IMR-90 (cell line): ENCODE results near the gene XYLB. TPM values are rescaled to one million over a fixed set of nuclear protein-coding genes. Genes with fewer than 3 reads are reported as not detected.

ENCODE experiments used
- ATAC-seq: fragments of 200-7000 bp; cut with Tn5 transposase; 2 replicates; pipeline ENCODE4 v1.9.1; 2020; ENCODE audit warnings: low read depth, mild to moderate bottlenecking, moderate library complexity
- BruUV-seq: library from RNA; stranded (reverse); fragments of 400-500 nt; replicated peaks from 2 replicates; lab custom pipeline; 2021; lab: Mats Ljungman, UMichigan
- CTCF ChIA-PET: fragments of 300-600 bp; formaldehyde crosslinking; extraction: SDS; loops from one replicate; lab custom pipeline; 2021; ENCODE audit warnings: antibody characterized with exemption; lab: Yijun Ruan, JAX
- POLR2A ChIA-PET: fragments of 300-600 bp; sonication (Branson Sonifier 250); formaldehyde crosslinking; loops from one replicate; lab custom pipeline; 2022; ENCODE audit warnings: antibody characterized with exemption; ENCODE audit not compliant: unreplicated experiment; lab: Charles Lee
- DNase-seq: peaks from one replicate; pipeline ENCODE4 v3.0.0; 2013
- H2AFZ ChIP-seq: replicated peaks from 2 replicates; pipeline ENCODE3; 2013; ENCODE audit warnings: low read length, mild to moderate bottlenecking; ENCODE audit not compliant: poor library complexity
- H2AK5ac ChIP-seq: 2 replicates; pipeline ENCODE4 v1.6.1; 2013; ENCODE audit warnings: low read depth, low read length, inconsistent platforms
- H2AK9ac ChIP-seq: replicated peaks from 2 replicates; pipeline ENCODE3; 2013; ENCODE audit warnings: mild to moderate bottlenecking, low read depth, low read length, moderate library complexity; ENCODE audit not compliant: poor library complexity
- H2BK120ac ChIP-seq: 2 replicates; pipeline ENCODE4 v1.6.1; 2013; ENCODE audit warnings: low read depth, low read length, inconsistent platforms
- H2BK15ac ChIP-seq: 3 replicates; pipeline ENCODE4 v1.6.1; 2013; ENCODE audit warnings: low read depth, low read length, inconsistent platforms
- H2BK20ac ChIP-seq: 2 replicates; pipeline ENCODE4 v1.6.1; 2013; ENCODE audit warnings: low read depth, mild to moderate bottlenecking, inconsistent platforms, low read length, moderate library complexity
- H2BK5ac ChIP-seq: 2 replicates; pipeline ENCODE4 v1.6.1; 2013; ENCODE audit warnings: mild to moderate bottlenecking, low read depth, low read length, inconsistent platforms; ENCODE audit not compliant: poor library complexity, severe bottlenecking
- H3K14ac ChIP-seq: replicated peaks from 2 replicates; pipeline ENCODE4 v1.6.1; 2013; ENCODE audit warnings: low read depth, low read length, inconsistent platforms
- H3K18ac ChIP-seq: 2 replicates; pipeline ENCODE4 v1.6.1; 2013; ENCODE audit warnings: low read depth, low read length, control low read depth
- H3K23ac ChIP-seq: 2 replicates; pipeline ENCODE4 v1.6.1; 2013; ENCODE audit warnings: low read depth, low read length, inconsistent platforms
- H3K27ac ChIP-seq: 2 replicates; pipeline ENCODE4 v1.5.1; 2013; ENCODE audit warnings: mild to moderate bottlenecking, control low read depth, low read length; ENCODE audit not compliant: insufficient read depth
- H3K27me3 ChIP-seq: 2 replicates; pipeline ENCODE4 v1.6.1; 2013; ENCODE audit warnings: low read length; ENCODE audit not compliant: control insufficient read depth, insufficient read depth
- H3K36me3 ChIP-seq: 2 replicates; pipeline ENCODE4 v1.6.1; 2013; ENCODE audit warnings: low read length, mixed read lengths; ENCODE audit not compliant: control insufficient read depth, insufficient read depth
- H3K4ac ChIP-seq: 2 replicates; pipeline ENCODE4 v1.6.1; 2013; ENCODE audit warnings: low read depth, low read length, inconsistent platforms
- H3K4me1 ChIP-seq: 2 replicates; pipeline ENCODE4 v1.6.1; 2013; ENCODE audit warnings: low read length, mixed read lengths; ENCODE audit not compliant: control insufficient read depth, insufficient read depth
- H3K4me2 ChIP-seq: 2 replicates; pipeline ENCODE4 v1.6.1; 2013; ENCODE audit warnings: low read depth, mild to moderate bottlenecking, control low read depth, low read length, moderate library complexity
- H3K4me3 ChIP-seq: 2 replicates; pipeline ENCODE4 v1.5.1; 2013; ENCODE audit warnings: low read depth, mild to moderate bottlenecking, control low read depth, low read length, moderate library complexity; ENCODE audit not compliant: insufficient read depth
- H3K56ac ChIP-seq: 2 replicates; pipeline ENCODE4 v1.6.1; 2013; ENCODE audit warnings: low read length, inconsistent platforms; ENCODE audit not compliant: insufficient read depth; ENCODE audit errors: extremely low read depth
- H3K79me1 ChIP-seq, 2 experiments: 2 replicates each; pipeline ENCODE4 v1.6.1; 2013; ENCODE audit warnings: low read length in 2 of 2, inconsistent platforms in 1 of 2, low read depth in 1 of 2
- H3K9ac ChIP-seq: 2 replicates; pipeline ENCODE4 v1.6.1; 2013; ENCODE audit warnings: low read depth, low read length, control low read depth
- H3K9me1 ChIP-seq: 2 replicates; pipeline ENCODE4 v1.6.1; 2013; ENCODE audit warnings: low read length, inconsistent platforms; ENCODE audit not compliant: insufficient read depth
- H3K9me3 ChIP-seq: 2 replicates; pipeline ENCODE4 v1.6.1; 2013; ENCODE audit warnings: low read length; ENCODE audit not compliant: control insufficient read depth, insufficient read depth
- H4K20me1 ChIP-seq: 2 replicates; pipeline ENCODE4 v1.6.1; 2013; ENCODE audit warnings: low read length, inconsistent platforms; ENCODE audit not compliant: insufficient read depth
- H4K5ac ChIP-seq: 2 replicates; pipeline ENCODE4 v1.6.1; 2013; ENCODE audit warnings: mild to moderate bottlenecking, low read depth, low read length, control low read depth
- H4K8ac ChIP-seq, 2 experiments: 2 replicates each; pipeline ENCODE4 v1.6.1; 2013; ENCODE audit warnings: low read depth in 2 of 2, low read length in 2 of 2, control low read depth in 1 of 2, inconsistent platforms in 1 of 2
- H4K91ac ChIP-seq: 2 replicates; pipeline ENCODE4 v1.6.1; 2013; ENCODE audit warnings: low read depth, low read length, inconsistent platforms; ENCODE audit not compliant: insufficient read depth
- BHLHE40 ChIP-seq: fragments of 150-350 bp; IDR thresholded peaks from 2 replicates; pipeline ENCODE4 v1.6.1; 2016; ENCODE audit warnings: mild to moderate bottlenecking, low read depth, low read length
- CEBPB ChIP-seq: IDR thresholded peaks from 2 replicates; pipeline ENCODE4 v1.6.1; 2012; ENCODE audit warnings: low read depth, low read length, improper control_type of control experiment
- CHD1 ChIP-seq: IDR thresholded peaks from 2 replicates; pipeline ENCODE4 v1.6.1; 2012; ENCODE audit warnings: low read depth, low read length, improper control_type of control experiment
- CTCF ChIP-seq: conservative IDR thresholded peaks from 2 replicates; pipeline ENCODE4 v1.5.1; 2012; ENCODE audit warnings: mild to moderate bottlenecking, low read depth, low read length, improper control_type of control experiment
- ELK1 ChIP-seq: fragments of 150-350 bp; IDR thresholded peaks from 2 replicates; pipeline ENCODE4 v1.6.1; 2016; ENCODE audit warnings: low read depth, mild to moderate bottlenecking, low read length, moderate library complexity, borderline replicate concordance
- FOS ChIP-seq: fragments of 150-350 bp; IDR thresholded peaks from 2 replicates; pipeline ENCODE4 v1.6.1; 2016; ENCODE audit warnings: low read depth, low read length
- MAFK ChIP-seq: IDR thresholded peaks from 2 replicates; pipeline ENCODE4 v1.6.1; 2012; ENCODE audit warnings: low read depth, low read length, improper control_type of control experiment
- MAZ ChIP-seq: IDR thresholded peaks from 2 replicates; pipeline ENCODE4 v1.6.1; 2012; ENCODE audit warnings: low read depth, mild to moderate bottlenecking, low read length, improper control_type of control experiment, moderate library complexity, borderline replicate concordance
- MXI1 ChIP-seq: IDR thresholded peaks from 2 replicates; pipeline ENCODE4 v1.6.1; 2012; ENCODE audit warnings: low read depth, mild to moderate bottlenecking, low read length, moderate library complexity, borderline replicate concordance
- NFE2L2 ChIP-seq: fragments of 150-350 bp; IDR thresholded peaks from 2 replicates; pipeline ENCODE4 v1.6.1; 2016; ENCODE audit warnings: low read depth, mild to moderate bottlenecking, low read length
- POLR2A ChIP-seq: IDR thresholded peaks from 2 replicates; pipeline ENCODE4 v1.6.1; 2012; ENCODE audit warnings: mild to moderate bottlenecking, low read depth, low read length
- RAD21 ChIP-seq: IDR thresholded peaks from 2 replicates; pipeline ENCODE4 v1.6.1; 2012; ENCODE audit warnings: low read length, improper control_type of control experiment
- RCOR1 ChIP-seq: IDR thresholded peaks from 2 replicates; pipeline ENCODE4 v1.6.1; 2012; ENCODE audit warnings: mild to moderate bottlenecking, low read length, improper control_type of control experiment; ENCODE audit not compliant: insufficient replicate concordance
- RFX5 ChIP-seq: IDR thresholded peaks from 2 replicates; pipeline ENCODE4 v1.8.0; 2012; ENCODE audit warnings: low read depth, mild to moderate bottlenecking, low read length, moderate library complexity
- USF2 ChIP-seq: fragments of 150-350 bp; IDR thresholded peaks from 2 replicates; pipeline ENCODE4 v1.6.1; 2017; ENCODE audit warnings: mild to moderate bottlenecking, antibody characterized with exemption, low read length, low read depth
- WGBS, 2 experiments: methylation state at CpG; one replicate each; pipeline versions ENCODE4 v1.1.5 to v1.1.7; 2013; ENCODE audit warnings: missing lambda C conversion rate in 2 of 2; ENCODE audit not compliant: insufficient read length in 1 of 2; ENCODE audit errors: extremely low coverage in 2 of 2; 5-methylcytosine and 5-hydroxymethylcytosine counted together
- dilution Hi-C: fragments of 300-500 bp; cut with HindIII; formaldehyde crosslinking; loops from one replicate; pipeline ENCODE4 v1.14.3; 2018; ENCODE audit warnings: low sequenced_read_pairs; ENCODE audit not compliant: unreplicated experiment
- in situ Hi-C: fragments of 300-500 bp; cut with MboI; formaldehyde crosslinking; loops from 3 replicates; pipeline ENCODE4 v1.14.3; 2019; ENCODE audit warnings: low sequenced_read_pairs, inconsistent platforms, mixed read lengths
- intact Hi-C: fragments of 100-400 bp; cut with micrococcal nuclease; formaldehyde crosslinking; loops from 2 replicates; pipeline ENCODE4 v1.10.0; 2022
- polyA plus RNA-seq, 3 experiments: library from polyadenylated mRNA; depleted of rRNA; stranded (reverse); fragments of >200 nt; gene quantifications; 2 replicates each; pipeline ENCODE4 v1.2.3, GENCODE V29; 2012; ENCODE audit warnings: low replicate concordance in 1 of 3
- total RNA-seq: library from RNA; depleted of rRNA; stranded (reverse); fragments of >200 nt; gene quantifications from 2 replicates; pipeline ENCODE4 v1.2.3, GENCODE V29; 2012

XYLB gene
- total and polyA plus RNA-seq, 2 of the 4 experiments (the other 2 are of a cell fraction), result 3.0 to 3.4 TPM

GRCh38 chr3:38331257-38332022, 15.1 kb upstream of the XYLB start:
- Histone ChIP-seq H3K27ac (no peak overlapping the region), H3K4me3 (no peak overlapping the region), H2BK5ac (no peak overlapping the region), H2AFZ (no peak overlapping the region), H4K20me1 (no peaks in the 10 kb centered on the region), H3K56ac (no peak overlapping the region), H4K91ac (no peak overlapping the region), H3K36me3 (no peaks in the 10 kb centered on the region), H3K18ac (no peak overlapping the region), H3K4ac (no peak overlapping the region), H2BK20ac (no peak overlapping the region), H3K79me1 (no peaks in the 10 kb centered on the region), H2BK120ac (no peak overlapping the region), H4K8ac (no peak overlapping the region), H4K5ac (no peak overlapping the region), H2AK5ac (no peak overlapping the region), H3K14ac (no peak overlapping the region), H3K4me2 (no peak overlapping the region), H3K23ac (no peak overlapping the region), H3K4me1 (peaks cover 1% of the 10 kb centered on the region; the same call in 1 of the 2 replicates), H3K9me1 (no peaks in the 10 kb centered on the region), H3K9me3 (no peaks in the 10 kb centered on the region; the same call in none of the 2 replicates), H2AK9ac (no peak overlapping the region), H3K9ac (no peak overlapping the region), H2BK15ac (no peak overlapping the region), H3K27me3 (peaks cover 2% of the 10 kb centered on the region; the same call in 1 of the 2 replicates)
- intact Hi-C loops (no loop called here), in situ Hi-C loops (no loop called here), dilution Hi-C loops (no loop called here)
- whole genome bisulfite sequencing, 2 experiments, result no CpG with 5 or more reads among the region's 4 CpGs
- BruUV-seq, result no TSS peak
- no peak for ATAC-seq
- POLR2A ChIA-PET, result interaction anchor here (1.2 kb wide), 1 partner anchor 15 kb away, joined by 11 read pairs; the partner anchor contains the start of gene XYLB
- DNase-seq, result no peak
- CTCF ChIA-PET, result interaction anchor here (0.6 to 1.1 kb wide), 2 partner anchors 15 to 142 kb away, joined by 3 to 6 read pairs; partner anchors contain the start of gene XYLB
- TF ChIP-seq RFX5, result no peak
- TF ChIP-seq RAD21, result no peak
- no peak for TF ChIP-seq RCOR1
- no peak for TF ChIP-seq BHLHE40
- no peak for TF ChIP-seq MAFK
- no peak for TF ChIP-seq CHD1
- TF ChIP-seq CTCF, result no peak
- no peak for TF ChIP-seq ELK1
- no peak for TF ChIP-seq USF2
- no peak for TF ChIP-seq NFE2L2
- no peak for TF ChIP-seq MAZ
- TF ChIP-seq FOS, result no peak
- no peak for TF ChIP-seq CEBPB
- TF ChIP-seq POLR2A, result no peak
- TF ChIP-seq MXI1, result no peak
